Inferior parietal cortex (tissue), 1 donor: ENCODE data around the gene LMNTD1.
"Not testable (repeated sequence)": the region's sequence is repeated elsewhere in the genome, so short reads cannot be mapped to it uniquely, and the experiment has no call there.

Experiments used
- DNase-seq: peaks from one replicate; pipeline ENCODE4 v3.0.0-alpha.2; 2016; ENCODE audit errors: extremely low spot score

LMNTD1 gene

GRCh38 chr12:25433024-25433423, 120.1 kb downstream of the LMNTD1 start:
- no peak for DNase-seq

GRCh38 chr12:25427337-25428249, 125.5 kb downstream of the LMNTD1 start:
- DNase-seq = no peak

- DNase-seq = not testable (repeated sequence)
Measured at GRCh38 chr12:25426821-25427220, 126.3 kb downstream of the LMNTD1 start.
